Coronary artery (tissue), 2 donors: ENCODE results near the gene CCDC167.
A peak's percentile ranks its signal among the peaks of the same experiment; 100 is the strongest.
"Not testable (repeated sequence)": the region's sequence is repeated elsewhere in the genome, so short reads cannot be mapped to it uniquely, and the experiment has no call there.

ENCODE experiments used
- DNase-seq: peaks from one replicate; pipeline ENCODE4 v3.0.0-alpha.2; 2017; ENCODE audit warnings: low spot score
- H3K27ac ChIP-seq, 2 donors: fragments of 200-600 bp; sonication (generic); one replicate each; pipeline ENCODE4 v1.5.1; 2016 to 2019
- H3K4me3 ChIP-seq: fragments of 200-600 bp; sonication (generic); 2 replicates; pipeline ENCODE4 v1.5.1; 2016; ENCODE audit warnings: mild to moderate bottlenecking, moderate library complexity
- TF ChIP-seq, protein P1 (sequence below): fragments of 200-600 bp; sonication (generic); IDR thresholded peaks from one replicate; pipeline ENCODE4 v1.5.1; 2019; ENCODE audit warnings: antibody characterized with exemption

Gene CCDC167

DNA sequence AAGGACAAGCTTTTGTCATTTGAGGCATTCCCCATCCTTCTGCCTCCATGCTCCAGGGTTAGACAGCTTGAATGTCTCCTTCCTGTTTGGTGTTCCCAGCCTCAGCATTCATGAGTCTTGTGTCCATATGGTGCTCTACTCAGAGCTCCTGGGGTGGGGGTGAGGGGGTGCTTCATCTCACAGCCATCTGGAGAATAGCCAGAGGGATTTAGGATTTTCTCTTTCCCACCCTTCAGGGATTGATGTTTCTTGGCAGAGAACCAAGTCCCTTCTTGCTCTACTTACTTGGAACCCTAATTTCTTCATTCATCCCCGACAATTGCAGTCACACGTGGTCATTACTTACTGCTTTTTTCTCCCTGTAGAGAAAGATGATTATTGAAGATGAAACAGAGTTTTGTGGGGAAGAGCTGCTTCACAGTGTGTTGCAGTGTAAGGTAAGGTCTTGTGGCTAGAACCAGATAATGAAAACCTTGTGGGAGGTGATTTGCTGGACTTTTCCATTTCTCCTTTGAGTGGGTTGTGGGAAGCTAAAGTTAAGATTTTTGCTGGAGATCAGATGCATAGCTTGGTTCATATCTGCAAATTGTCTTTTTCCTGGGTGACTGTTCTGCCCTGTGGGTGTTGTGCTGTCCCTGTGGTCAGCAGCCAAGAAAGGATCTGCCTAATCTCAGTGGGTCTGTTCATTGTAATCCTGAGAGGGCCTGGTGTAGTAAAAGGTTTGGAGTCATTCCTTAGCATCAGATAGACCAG lies 48.1 kb downstream of the CCDC167 start:
- TF ChIP-seq, protein P1, sequence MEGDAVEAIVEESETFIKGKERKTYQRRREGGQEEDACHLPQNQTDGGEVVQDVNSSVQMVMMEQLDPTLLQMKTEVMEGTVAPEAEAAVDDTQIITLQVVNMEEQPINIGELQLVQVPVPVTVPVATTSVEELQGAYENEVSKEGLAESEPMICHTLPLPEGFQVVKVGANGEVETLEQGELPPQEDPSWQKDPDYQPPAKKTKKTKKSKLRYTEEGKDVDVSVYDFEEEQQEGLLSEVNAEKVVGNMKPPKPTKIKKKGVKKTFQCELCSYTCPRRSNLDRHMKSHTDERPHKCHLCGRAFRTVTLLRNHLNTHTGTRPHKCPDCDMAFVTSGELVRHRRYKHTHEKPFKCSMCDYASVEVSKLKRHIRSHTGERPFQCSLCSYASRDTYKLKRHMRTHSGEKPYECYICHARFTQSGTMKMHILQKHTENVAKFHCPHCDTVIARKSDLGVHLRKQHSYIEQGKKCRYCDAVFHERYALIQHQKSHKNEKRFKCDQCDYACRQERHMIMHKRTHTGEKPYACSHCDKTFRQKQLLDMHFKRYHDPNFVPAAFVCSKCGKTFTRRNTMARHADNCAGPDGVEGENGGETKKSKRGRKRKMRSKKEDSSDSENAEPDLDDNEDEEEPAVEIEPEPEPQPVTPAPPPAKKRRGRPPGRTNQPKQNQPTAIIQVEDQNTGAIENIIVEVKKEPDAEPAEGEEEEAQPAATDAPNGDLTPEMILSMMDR: no peak
- Histone ChIP-seq H3K27ac (no peak overlapping the region), H3K4me3 (no peak overlapping the region)
- DNase-seq: no peak

DNA sequence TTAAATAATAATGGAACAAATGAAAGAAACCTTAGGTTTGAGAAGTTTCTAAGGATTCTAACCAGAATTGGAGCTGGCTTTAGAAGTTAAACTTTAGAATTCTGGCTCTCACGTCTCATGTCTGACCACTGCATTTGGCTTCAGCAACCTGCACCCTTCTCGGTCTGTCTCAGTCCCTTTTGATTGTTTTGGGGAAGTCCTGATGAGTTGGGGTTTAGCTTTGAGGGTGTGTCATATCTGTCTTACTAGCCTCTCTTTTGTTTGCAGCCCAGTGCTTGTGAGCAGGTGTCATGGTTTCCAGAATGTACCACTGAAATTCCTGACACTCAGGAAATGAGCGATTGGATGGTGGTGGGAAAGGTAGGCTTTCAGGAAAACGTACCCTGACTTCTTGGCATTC lies 49.7 kb downstream of the CCDC167 start:
- Histone ChIP-seq H3K27ac (no peak overlapping the region), H3K4me3 (no peak overlapping the region)
- TF ChIP-seq, protein P1: no peak
- DNase-seq: no peak

DNA sequence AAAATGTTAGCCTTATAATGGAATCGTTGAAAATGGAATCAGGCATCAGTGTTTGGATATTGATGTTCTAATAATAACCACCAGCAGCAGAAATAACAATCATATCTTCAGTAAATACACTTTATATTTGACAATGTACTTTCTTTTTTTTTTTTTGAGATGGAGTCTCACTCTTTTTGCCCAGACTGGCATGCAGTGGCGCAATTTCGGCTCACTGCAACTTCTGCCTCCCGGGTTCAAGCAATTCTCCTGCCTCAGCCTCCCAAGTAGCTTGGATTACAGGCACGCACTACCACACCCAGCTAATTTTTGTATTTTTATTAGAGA lies 56.5 kb downstream of the CCDC167 start:
- DNase-seq: not testable (repeated sequence)
- peak overlapping the region; percentile 56 to 64 for H3K27ac ChIP-seq
- H3K4me3 ChIP-seq: peak overlapping the region; percentile 54

DNA sequence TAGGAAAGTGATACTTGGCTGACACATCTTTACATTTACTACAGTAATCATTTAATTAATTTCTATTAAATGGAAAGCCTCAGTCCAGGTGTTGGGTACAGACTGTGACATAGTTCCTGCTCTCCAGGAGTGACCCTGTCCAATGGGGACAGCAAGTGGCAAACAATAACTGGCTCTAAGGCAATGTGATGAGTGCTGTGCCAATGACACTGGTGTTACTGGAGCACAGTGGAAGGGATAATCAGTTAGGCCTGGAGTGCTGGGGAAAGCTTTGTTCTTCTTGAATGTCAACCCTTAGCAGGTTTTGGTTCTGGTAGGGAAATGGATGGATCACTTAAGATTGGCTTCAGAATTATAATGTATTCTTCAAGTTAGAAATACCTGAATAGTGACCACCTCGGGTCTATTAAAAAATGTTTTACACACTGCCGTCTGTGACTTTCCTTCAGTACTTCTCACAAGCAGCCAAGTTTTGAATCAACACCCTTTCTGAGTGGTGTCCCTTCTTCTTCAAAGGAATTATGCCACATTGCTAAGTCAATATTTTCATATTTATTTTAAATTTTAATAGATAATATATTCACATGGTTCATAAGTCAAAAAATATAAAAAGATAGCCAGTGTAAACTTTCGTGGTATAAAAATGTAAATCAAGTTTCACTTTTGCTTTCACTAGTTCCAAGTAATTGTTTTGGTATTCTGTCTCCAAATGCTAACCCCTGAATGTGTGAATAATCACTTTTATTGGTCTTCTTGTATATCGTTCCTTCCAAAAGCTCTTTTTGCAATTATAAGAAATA lies 57.1 kb downstream of the CCDC167 start:
- Histone ChIP-seq H3K27ac (peak overlapping the region; percentile 64 to 68), H3K4me3 (peak overlapping the region; percentile 54)
- TF ChIP-seq, protein P1: no peak
- DNase-seq: no peak

DNA sequence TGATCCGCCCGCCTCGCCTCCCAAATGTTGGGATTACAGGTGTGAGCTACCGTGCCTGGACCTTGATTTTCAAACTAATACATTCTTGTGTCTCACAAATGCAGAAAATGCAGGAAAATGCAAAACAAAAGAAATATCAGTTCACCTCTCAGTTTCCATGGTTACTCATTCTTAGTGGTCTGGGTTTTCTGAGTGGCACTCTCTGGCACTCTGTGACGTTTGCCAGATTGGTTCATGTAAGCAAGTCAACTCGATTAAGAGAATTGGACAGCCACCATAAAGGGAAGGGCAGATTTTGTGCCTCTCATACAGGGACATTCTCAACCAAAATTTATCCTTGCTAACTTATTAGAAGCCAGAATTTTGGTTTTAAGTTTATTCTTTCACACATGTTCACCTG lies 58.0 kb downstream of the CCDC167 start:
- TF ChIP-seq, protein P1: no peak
- H3K27ac ChIP-seq: no peak overlapping the region
- no peak overlapping the region for H3K4me3 ChIP-seq
- DNase-seq: no peak

DNA sequence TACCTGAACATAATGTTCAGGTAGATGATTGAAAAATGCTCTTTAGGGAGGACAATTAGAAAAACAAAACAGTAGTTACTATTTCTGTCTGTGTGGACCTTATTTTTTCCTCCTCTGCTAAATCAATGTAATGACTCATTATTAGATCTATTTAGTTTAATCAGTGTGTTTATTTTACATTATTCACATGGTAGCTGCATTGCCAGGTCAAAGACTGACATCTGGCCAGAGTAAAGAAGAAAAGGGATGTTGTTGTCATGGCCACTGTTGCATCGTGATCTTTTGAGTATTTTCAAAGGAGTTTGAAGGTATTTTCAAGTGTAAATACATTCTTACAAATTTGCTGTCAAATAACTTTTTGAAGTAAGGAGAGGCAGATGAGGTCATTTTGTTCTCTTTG lies 60.8 kb downstream of the CCDC167 start:
- TF ChIP-seq, protein P1: no peak
- DNase-seq: no peak
- Histone ChIP-seq H3K4me3 (no peak overlapping the region), H3K27ac (no peak overlapping the region)

DNA sequence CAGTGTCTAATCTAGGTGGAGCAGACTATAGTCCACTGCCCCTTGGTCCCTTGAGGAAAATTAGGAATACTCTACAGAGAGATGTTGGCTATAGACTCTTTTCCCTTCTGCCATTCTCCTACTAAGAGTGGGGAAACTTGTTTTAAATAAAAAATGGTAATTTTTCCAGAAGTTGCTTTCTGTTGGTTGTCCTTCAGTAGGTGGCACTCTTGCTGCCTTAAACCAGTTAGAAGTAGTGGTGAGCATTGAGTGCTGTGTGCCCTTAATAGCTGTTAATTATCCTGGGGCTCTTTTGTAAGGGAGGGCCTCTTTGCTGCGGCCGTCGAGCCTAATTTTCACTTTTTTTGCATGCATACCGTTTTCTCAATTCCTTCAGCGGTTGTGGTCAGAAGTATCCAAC lies 63.9 kb downstream of the CCDC167 start:
- no peak overlapping the region for H3K4me3 ChIP-seq
- TF ChIP-seq, protein P1: no peak
- no peak for DNase-seq
- H3K27ac ChIP-seq: no peak overlapping the region
